ENCODE results near the gene CLMP.

- no peak for TF ChIP-seq POLR2AphosphoS5 (IDR thresholded peaks at IDR 0.05; ENCODE audit: low read depth, low read length)
- TF ChIP-seq REST (IDR thresholded peaks at IDR 0.05; ENCODE audit: insufficient read depth in 1 of 2, low read depth in 2 of 2, low read length in 2 of 2), result no peak
Measured at GRCh38 chr11:123218451-123218850, 23.4 kb upstream of the CLMP start.

Data from PFSK-1 (cell line).